HCT116 (cell line): ENCODE results near the gene VAV2. TPM values are rescaled to one million over a fixed set of nuclear protein-coding genes. Genes with fewer than 3 reads are reported as not detected.

Experiments used
- ATAC-seq: fragments of 200-7000 bp; cut with Tn5 transposase; 2 replicates; pipeline ENCODE4 v1.9.1; 2020; ENCODE audit warnings: mild to moderate bottlenecking, moderate library complexity
- BruUV-seq: library from RNA; stranded (reverse); fragments of 400-500 nt; replicated peaks from 2 replicates; lab custom pipeline; 2021; lab: Mats Ljungman, UMichigan
- CTCF ChIA-PET: fragments of 300-600 bp; sonication (Branson Sonifier 250); formaldehyde crosslinking; loops from one replicate; lab custom pipeline; 2021; ENCODE audit warnings: antibody characterized with exemption; lab: Charles Lee
- POLR2A ChIA-PET: fragments of 300-600, 350-600 bp; sonication (Branson Sonifier 250); formaldehyde crosslinking; loops from one replicate; lab custom pipeline; 2021; ENCODE audit warnings: antibody characterized with exemption; lab: Charles Lee
- RAD21 ChIA-PET, 2 experiments: fragments of 300-600 bp; sonication (Branson Sonifier 250); formaldehyde crosslinking; loops; one replicate each; lab custom pipeline; 2023; ENCODE audit warnings: low total read pairs in 2 of 2; ENCODE audit not compliant: uncharacterized antibody in 2 of 2, unreplicated experiment in 2 of 2, low non-redundant PET in 1 of 2; lab: Charles Lee
- DNase-seq: peaks from one replicate; pipeline ENCODE4 v3.0.0-alpha.2; 2010; ENCODE audit warnings: low read depth, low spot score
- H2AFZ ChIP-seq: fragments of 200-600 bp; shearing (Covaris generic), sonication (generic); 2 replicates; pipeline ENCODE4 v1.6.1; 2017; ENCODE audit warnings: low read depth, mixed run types, mixed read lengths, antibody characterized with exemption, low read length; ENCODE audit not compliant: poor library complexity, severe bottlenecking
- H3K27ac ChIP-seq: 2 replicates; pipeline ENCODE4 v1.5.1; 2012; ENCODE audit warnings: low read depth, low read length
- H3K27me3 ChIP-seq: fragments of 200-600 bp; sonication (generic); 2 replicates; pipeline ENCODE4 v1.6.1; 2016; ENCODE audit warnings: mixed run types, low read length, mixed read lengths; ENCODE audit not compliant: insufficient read depth
- H3K36me3 ChIP-seq, 2 experiments: fragments of 200-500 bp in 1 of 2; fragments of 200-600 bp in 1 of 2; sonication (Bioruptor generic) in 1 of 2; sonication (generic) in 1 of 2; 2 replicates each; pipeline versions ENCODE4 v1.5.1 to v1.6.1; 2014 to 2016; ENCODE audit warnings: low read length in 2 of 2, inconsistent platforms in 1 of 2, mixed read lengths in 1 of 2, mixed run types in 1 of 2; ENCODE audit not compliant: insufficient read depth in 2 of 2, control insufficient read depth in 1 of 2
- H3K4me1 ChIP-seq, 2 experiments: fragments of 200-600 bp in 1 of 2; sonication (generic) in 1 of 2; 2 replicates each; pipeline versions ENCODE4 v1.5.1 to v1.6.1; 2012 to 2017; ENCODE audit warnings: low read length in 2 of 2, inconsistent platforms in 1 of 2, mild to moderate bottlenecking in 1 of 2, mixed read lengths in 1 of 2, mixed run types in 1 of 2, moderate library complexity in 1 of 2; ENCODE audit not compliant: insufficient read depth in 2 of 2, control insufficient read depth in 1 of 2
- H3K4me2 ChIP-seq: fragments of 200-600 bp; sonication (generic); 2 replicates; pipeline ENCODE4 v1.6.1; 2017; ENCODE audit warnings: mixed run types, low read length, mixed read lengths
- H3K4me3 ChIP-seq, 2 experiments: fragments of 200-600 bp in 1 of 2; sonication (generic) in 1 of 2; replicated peaks in 1 of 2; 2 replicates each; pipeline ENCODE4 v1.5.1; 2011 to 2016; ENCODE audit warnings: low read length in 2 of 2, control low read depth in 1 of 2, low read depth in 1 of 2, mild to moderate bottlenecking in 1 of 2, mixed read lengths in 1 of 2, mixed run types in 1 of 2
- H3K79me2 ChIP-seq: fragments of 200-600 bp; sonication (generic); 2 replicates; pipeline ENCODE4 v1.6.1; 2017; ENCODE audit warnings: mild to moderate bottlenecking, mixed run types, low read length, moderate library complexity, mixed read lengths; ENCODE audit not compliant: insufficient read depth
- H3K9ac ChIP-seq: fragments of 200-600 bp; sonication (generic); 2 replicates; pipeline ENCODE4 v1.6.1; 2016; ENCODE audit warnings: low read length, mixed read lengths
- H3K9me2 ChIP-seq: fragments of 200-600 bp; sonication (generic), shearing (Covaris generic); 2 replicates; pipeline ENCODE4 v1.6.1; 2017; ENCODE audit warnings: mixed run types, mild to moderate bottlenecking, moderate library complexity; ENCODE audit not compliant: insufficient read depth
- H3K9me3 ChIP-seq, 2 experiments: fragments of 200-500 bp in 1 of 2; fragments of 200-600 bp in 1 of 2; sonication (Bioruptor generic) in 1 of 2; sonication (generic) in 1 of 2; 2 replicates each; pipeline ENCODE4 v1.6.1; 2014 to 2017; ENCODE audit warnings: low read length in 2 of 2, mixed read lengths in 2 of 2, inconsistent platforms in 1 of 2, low read depth in 1 of 2, mild to moderate bottlenecking in 1 of 2, mixed run types in 1 of 2, moderate library complexity in 1 of 2; ENCODE audit not compliant: control insufficient read depth in 1 of 2, insufficient read depth in 1 of 2
- H4K20me1 ChIP-seq: fragments of 200-600 bp; sonication (generic), shearing (Covaris generic); 2 replicates; pipeline ENCODE4 v1.6.1; 2017; ENCODE audit warnings: mixed run types, mild to moderate bottlenecking, moderate library complexity; ENCODE audit not compliant: insufficient read depth
- CBX3 ChIP-seq: IDR thresholded peaks from 2 replicates; pipeline ENCODE4 v1.6.1; 2012; ENCODE audit warnings: low read depth
- CEBPB ChIP-seq: IDR thresholded peaks from 2 replicates; pipeline ENCODE4 v1.6.1; 2012; ENCODE audit warnings: low read depth
- CTCF ChIP-seq, 3 experiments: fragments of 200-600 bp in 1 of 3; sonication (generic) in 1 of 3; IDR thresholded peaks in 2 of 3; conservative IDR thresholded peaks in 1 of 3; 2 replicates each; pipeline ENCODE4 v1.5.1; 2012 to 2017; ENCODE audit warnings: low read depth in 2 of 3, low read length in 2 of 3, antibody characterized with exemption in 1 of 3, borderline replicate concordance in 1 of 3, control low read depth in 1 of 3, mild to moderate bottlenecking in 1 of 3, mixed read lengths in 1 of 3, mixed run types in 1 of 3, moderate library complexity in 1 of 3; ENCODE audit not compliant: insufficient read depth in 1 of 3
- EGR1 ChIP-seq: IDR thresholded peaks from 2 replicates; pipeline ENCODE4 v1.6.1; 2012; ENCODE audit warnings: low read depth
- ELF1 ChIP-seq: IDR thresholded peaks from 2 replicates; pipeline ENCODE4 v1.6.1; 2012; ENCODE audit warnings: low read depth, borderline replicate concordance
- EZH2 ChIP-seq: fragments of 200-600 bp; sonication (generic); IDR thresholded peaks from 2 replicates; pipeline ENCODE4 v1.6.1; 2017; ENCODE audit warnings: antibody characterized with exemption, mixed run types
- FOSL1 ChIP-seq: IDR thresholded peaks from 2 replicates; pipeline ENCODE4 v1.6.1; 2012; ENCODE audit warnings: low read depth
- JUND ChIP-seq: IDR thresholded peaks from 2 replicates; pipeline ENCODE4 v1.6.1; 2012
- MAX ChIP-seq: IDR thresholded peaks from 2 replicates; pipeline ENCODE4 v1.6.1; 2012
- POLR2A ChIP-seq: IDR thresholded peaks from 2 replicates; pipeline ENCODE4 v1.7.0; 2011; ENCODE audit warnings: borderline replicate concordance; ENCODE audit not compliant: insufficient read depth, insufficient read length; ENCODE audit errors: extremely low read depth
- POLR2AphosphoS5 ChIP-seq: IDR thresholded peaks from 2 replicates; pipeline ENCODE4 v1.6.1; 2011; ENCODE audit warnings: mild to moderate bottlenecking, low read depth, low read length, moderate library complexity
- SIN3A ChIP-seq: IDR thresholded peaks from 2 replicates; pipeline ENCODE4 v1.6.1; 2012; ENCODE audit warnings: low read depth
- SP1 ChIP-seq: IDR thresholded peaks from 2 replicates; pipeline ENCODE4 v1.6.1; 2012; ENCODE audit warnings: low read depth
- TCF7L2 ChIP-seq: IDR thresholded peaks from 2 replicates; pipeline ENCODE4 v1.7.0; 2011; ENCODE audit warnings: borderline replicate concordance, inconsistent platforms; ENCODE audit not compliant: insufficient read depth, insufficient read length; ENCODE audit errors: extremely low read depth
- YY1 ChIP-seq: IDR thresholded peaks from 2 replicates; pipeline ENCODE4 v1.6.1; 2011; ENCODE audit warnings: low read length, low read depth, moderate library complexity, mild to moderate bottlenecking; ENCODE audit not compliant: insufficient replicate concordance; ENCODE audit errors: extremely low read depth
- ZBTB33 ChIP-seq: IDR thresholded peaks from 2 replicates; pipeline ENCODE4 v1.6.1; 2011; ENCODE audit warnings: mild to moderate bottlenecking, low read length, moderate library complexity; ENCODE audit not compliant: insufficient replicate concordance; ENCODE audit errors: extremely low read depth
- ZFX ChIP-seq: fragments of 450-650 bp; IDR thresholded peaks from 2 replicates; pipeline ENCODE4 v1.6.1; 2017
- ZNF274 ChIP-seq: fragments of 200-500 bp; sonication (Bioruptor generic); IDR thresholded peaks from 2 replicates; pipeline ENCODE4 v1.6.1; 2014; ENCODE audit warnings: mild to moderate bottlenecking, low read depth, low read length, inconsistent platforms
- intact Hi-C: fragments of 100-400 bp; cut with micrococcal nuclease; formaldehyde crosslinking; loops from 2 replicates; pipeline ENCODE4 v1.10.0; 2022
- total RNA-seq: library from RNA; stranded (reverse); gene quantifications from one replicate; pipeline ENCODE4 v1.2.1, GENCODE V29; 2021; ENCODE audit not compliant: unreplicated experiment
- TF ChIP-seq, protein P1 (sequence below): IDR thresholded peaks from 2 replicates; pipeline ENCODE4 v1.6.1; 2012

Gene VAV2
- total RNA-seq, 1 experiment from 2014 or later = 33.2 TPM

GRCh38 chr9:133839822-133840329 is 152.2 kb downstream of the VAV2 start (continued):
- TF ChIP-seq POLR2AphosphoS5 (no peak), YY1 (no peak), ELF1 (no peak), SIN3A (no peak), JUND (no peak), CBX3 (no peak), POLR2A (no peak), MAX (no peak)
- TF ChIP-seq, protein P1, sequence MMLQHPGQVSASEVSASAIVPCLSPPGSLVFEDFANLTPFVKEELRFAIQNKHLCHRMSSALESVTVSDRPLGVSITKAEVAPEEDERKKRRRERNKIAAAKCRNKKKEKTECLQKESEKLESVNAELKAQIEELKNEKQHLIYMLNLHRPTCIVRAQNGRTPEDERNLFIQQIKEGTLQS = no peak

GRCh38 chr9:133838859-133839507 is 153.1 kb downstream of the VAV2 start:
- Histone ChIP-seq H3K9me2 (no peaks in the 10 kb centered on the region), H3K79me2 (peaks cover 5% of the 10 kb centered on the region; the same call in 1 of the 2 replicates), H3K4me1 (no peaks in the 10 kb centered on the region; a peak in 1 of 4 replicates), H4K20me1 (no peaks in the 10 kb centered on the region), H3K9ac (no peak overlapping the region), H2AFZ (no peak overlapping the region), H3K4me2 (no peak overlapping the region), H3K4me3 (no peak overlapping the region), H3K36me3 (no peaks in the 10 kb centered on the region), H3K9me3 (no peaks in the 10 kb centered on the region), H3K27ac (no peak overlapping the region), H3K27me3 (no peaks in the 10 kb centered on the region)
- ChIA-PET RAD21 (no interaction called here), CTCF (no interaction called here), POLR2A (no interaction called here)
- intact Hi-C loops = no loop called here
- TF ChIP-seq FOSL1 (no peak), ZNF274 (no peak), CTCF (IDR thresholded peaks at IDR 0.05 in 2 of 3, conservative IDR thresholded peaks at IDR 0.05 in 1 of 3; ENCODE audit: borderline replicate concordance in 1 of 3, insufficient read depth in 1 of 3, low read depth in 2 of 3, low read length in 2 of 3) (no peak), MAX (no peak), EZH2 (no peak), JUND (no peak), CEBPB (no peak), POLR2AphosphoS5 (no peak), ZFX (no peak), YY1 (no peak), TCF7L2 (no peak), SP1 (no peak), ZBTB33 (no peak), ELF1 (no peak), EGR1 (no peak), POLR2A (no peak)
- TF ChIP-seq, protein P1 = no peak
- no TSS peak for BruUV-seq
- DNase-seq (no peak), ATAC-seq (no peak)
